Thoracic aorta (tissue), 2 donors: ENCODE data around the gene PCDHGA1. TPM values are rescaled to one million over a fixed set of nuclear protein-coding genes. Genes with fewer than 3 reads are reported as not detected.

Experiments
- ATAC-seq: fragments of 150-250 bp; one replicate; pipeline ENCODE4 v1.8.0; 2017; ENCODE audit warnings: low read depth; ENCODE audit not compliant: insufficient number of reproducible peaks, low FRiP score
- DNase-seq: peaks from one replicate; pipeline ENCODE4 v3.0.0-alpha.2; 2020; ENCODE audit warnings: low spot score
- H3K27ac ChIP-seq, 2 donors: fragments of 200-600 bp; sonication (generic); 1 replicate in 1 of 2; 2 replicates in 1 of 2; pipeline ENCODE4 v1.5.1; 2016; ENCODE audit warnings: mild to moderate bottlenecking in 2 of 2, moderate library complexity in 2 of 2
- H3K27me3 ChIP-seq: fragments of 200-600 bp; sonication (generic); replicated peaks from 2 replicates; pipeline ENCODE4 v1.6.0; 2016; ENCODE audit warnings: mild to moderate bottlenecking; ENCODE audit not compliant: insufficient read depth
- H3K36me3 ChIP-seq: fragments of 200-600 bp; sonication (generic); one replicate; pipeline ENCODE4 v1.5.1; 2016
- H3K4me1 ChIP-seq, 2 donors: fragments of 200-600 bp; sonication (generic); 1 replicate in 1 of 2; 2 replicates in 1 of 2; pipeline versions ENCODE4 v1.5.1 to v1.6.0; 2016; ENCODE audit warnings: low read depth in 2 of 2, mild to moderate bottlenecking in 1 of 2; ENCODE audit not compliant: control insufficient read depth in 1 of 2
- H3K4me3 ChIP-seq: fragments of 200-600 bp; sonication (generic); 2 replicates; pipeline ENCODE4 v1.5.1; 2016; ENCODE audit warnings: mild to moderate bottlenecking
- H3K9me3 ChIP-seq: fragments of 200-600 bp; sonication (generic); 2 replicates; pipeline ENCODE4 v1.5.1; 2016
- CTCF ChIP-seq: fragments of 200-600 bp; sonication (generic); IDR thresholded peaks from one replicate; pipeline ENCODE4 v1.5.1; 2019; ENCODE audit warnings: antibody characterized with exemption
- total RNA-seq, 2 donors: library from RNA; depleted of rRNA; stranded (reverse); fragments of >200 nt; gene quantifications; one replicate each; pipeline versions ENCODE4 v1.1.0 to v1.2.3, GENCODE V29; 2016

The PCDHGA1 gene
- total RNA-seq, 2 donors from 2014 or later: 0.41 to 2.8 TPM

- ATAC-seq: no peak
- H3K36me3 ChIP-seq: no peaks in the 10 kb centered on the region
- no peaks in the 10 kb centered on the region for H3K27me3 ChIP-seq
- peak; percentile 23 for TF ChIP-seq CTCF
- DNase-seq: no peak
- H3K27ac ChIP-seq: no peak within 1 kb of the TSS
- peaks cover 85% of the 10 kb centered on the region for H3K9me3 ChIP-seq
- H3K4me1 ChIP-seq: no peaks in the 10 kb centered on the region
- H3K4me3 ChIP-seq: peak within 1 kb of the TSS; percentile 59
Measured at GRCh38 chr5:141354900-141355469, 24.7 kb downstream of the PCDHGA1 start, which contains the start of gene PCDHGA4. PCDHGA4 (plus strand) TSS chr5:141355021; CDS start chr5:141355108, 87 bp downstream.

- DNase-seq (no peak), ATAC-seq (no peak)
- Histone ChIP-seq H3K4me1 (no peaks in the 10 kb centered on the region), H3K27ac (no peak overlapping the region), H3K9me3 (peaks cover 85% of the 10 kb centered on the region), H3K27me3 (no peaks in the 10 kb centered on the region), H3K4me3 (peak overlapping the region; percentile 59), H3K36me3 (no peaks in the 10 kb centered on the region)
- no peak for TF ChIP-seq CTCF
Measured at GRCh38 chr5:141355641-141356040, 25.3 kb downstream of the PCDHGA1 start.

- H3K36me3 ChIP-seq: no peaks in the 10 kb centered on the region
- peaks cover 85% of the 10 kb centered on the region for H3K9me3 ChIP-seq
- ATAC-seq (no peak), DNase-seq (no peak)
- H3K4me1 ChIP-seq: no peaks in the 10 kb centered on the region
- H3K27ac ChIP-seq: no peak overlapping the region
- TF ChIP-seq CTCF: no peak
- no peaks in the 10 kb centered on the region for H3K27me3 ChIP-seq
- H3K4me3 ChIP-seq: no peak overlapping the region
Measured at GRCh38 chr5:141356133-141356532, 25.8 kb downstream of the PCDHGA1 start.

- no peak for TF ChIP-seq CTCF
- Histone ChIP-seq H3K4me1 (no peaks in the 10 kb centered on the region), H3K9me3 (peaks cover 84% of the 10 kb centered on the region), H3K27me3 (no peaks in the 10 kb centered on the region), H3K27ac (no peak overlapping the region), H3K4me3 (no peak overlapping the region), H3K36me3 (no peaks in the 10 kb centered on the region)
- ATAC-seq (no peak), DNase-seq (no peak)
Measured at GRCh38 chr5:141356950-141357349, 26.6 kb downstream of the PCDHGA1 start.

GRCh38 chr5:141359790-141360426 is 29.6 kb downstream of the PCDHGA1 start, which contains the start of gene PCDHGB2:
PCDHGB2 (plus strand) TSS chr5:141359994; CDS start chr5:141360136, 142 bp downstream.
- H3K27ac ChIP-seq: no peak within 1 kb of the TSS
- H3K4me1 ChIP-seq: no peaks in the 10 kb centered on the region
- H3K27me3 ChIP-seq: no peaks in the 10 kb centered on the region
- DNase-seq: no peak
- no peak for ATAC-seq
- H3K9me3 ChIP-seq: peaks cover 89% of the 10 kb centered on the region
- TF ChIP-seq CTCF: no peak
- peak within 1 kb of the TSS; percentile 60 for H3K4me3 ChIP-seq
- no peaks in the 10 kb centered on the region for H3K36me3 ChIP-seq
